ENCODE measurements around the gene CTBP2.

CTBP2 gene

DNA sequence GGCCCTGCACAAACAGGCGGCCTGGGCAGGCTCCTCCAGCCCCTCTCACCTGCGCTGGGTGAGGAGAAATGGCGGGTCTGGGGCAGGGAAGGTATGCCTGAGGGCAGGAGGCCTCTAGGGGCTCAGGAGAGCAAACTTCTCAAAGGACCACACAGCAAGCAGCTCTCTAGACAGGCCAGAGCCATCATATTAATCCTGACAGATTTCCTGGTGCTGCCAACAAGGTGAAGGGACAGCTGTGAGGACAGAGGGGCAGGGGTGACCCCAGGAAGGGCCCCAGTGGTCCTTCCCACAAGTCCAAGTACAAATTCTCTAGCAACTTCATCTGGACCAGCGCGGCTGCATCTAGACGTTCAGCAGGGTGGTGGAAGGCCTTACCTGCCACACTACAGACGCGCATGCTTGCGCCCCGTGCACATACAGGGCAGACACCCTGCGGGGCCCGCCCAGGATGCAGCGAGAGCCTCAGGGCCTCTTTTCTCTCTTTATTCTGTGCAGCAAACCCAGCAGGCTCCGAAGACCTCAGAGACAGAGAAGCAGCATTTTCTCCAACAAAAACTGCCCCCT is 156.4 kb downstream of the CTBP2 start:
- DNase-seq, result no peak

GRCh38 chr10:125003146-125003900 is 157.0 kb downstream of the CTBP2 start:
- DNase-seq, result no peak

DNA sequence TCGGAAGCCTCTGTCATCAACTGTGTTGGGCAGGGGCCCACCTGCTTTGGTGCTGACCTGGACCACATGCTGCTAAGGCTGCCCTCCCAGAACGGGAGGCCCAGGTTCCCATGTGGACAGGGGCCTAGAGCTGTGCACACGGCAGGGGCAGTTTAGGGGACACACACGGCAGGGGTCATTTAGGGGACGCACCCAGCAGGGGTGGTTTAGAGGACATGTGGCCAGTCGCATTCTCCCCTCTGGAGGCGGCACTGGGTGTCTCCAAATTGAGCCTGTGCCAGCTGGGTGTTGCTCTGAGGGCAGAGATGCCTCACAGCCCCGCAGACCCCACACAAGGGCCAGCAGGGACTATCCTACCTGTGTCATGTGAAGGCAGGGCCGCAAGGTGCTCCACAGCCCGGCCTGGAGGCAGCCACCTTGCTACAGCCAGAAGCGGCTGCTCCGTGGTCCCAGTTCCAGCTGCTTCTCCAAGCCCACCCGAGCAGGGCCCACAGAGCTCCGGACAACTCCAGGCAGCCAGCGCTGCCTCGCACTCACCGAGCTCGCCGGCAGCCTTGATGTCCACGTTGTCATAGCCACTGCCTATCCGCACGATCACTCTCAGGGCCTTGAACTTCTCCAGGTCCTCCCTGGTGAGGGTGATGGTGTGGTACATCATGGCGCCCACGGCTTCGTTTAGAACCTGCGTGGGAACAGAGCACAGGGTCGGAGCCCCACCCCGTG is 157.8 kb downstream of the CTBP2 start:
- DNase-seq, result no peak

DNA sequence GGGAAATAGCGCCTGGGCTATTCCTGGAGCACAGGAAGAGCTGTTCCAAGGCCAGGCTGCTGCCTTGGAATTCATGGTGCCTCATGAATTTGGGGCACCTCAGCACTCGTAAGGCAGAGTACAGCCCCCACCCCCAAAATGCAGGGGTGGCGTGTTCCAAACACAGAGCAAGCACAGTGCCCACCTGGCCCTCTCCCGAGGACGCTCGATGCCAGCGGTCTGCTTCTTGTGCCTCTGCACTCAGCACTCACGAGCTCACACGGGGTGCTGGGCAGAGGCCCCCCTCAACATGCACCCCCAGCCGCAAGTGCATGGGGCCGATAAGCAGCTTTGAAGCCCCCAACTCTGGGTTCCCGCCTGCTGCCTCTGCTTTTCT is 158.3 kb downstream of the CTBP2 start:
- no peak for DNase-seq

DNA sequence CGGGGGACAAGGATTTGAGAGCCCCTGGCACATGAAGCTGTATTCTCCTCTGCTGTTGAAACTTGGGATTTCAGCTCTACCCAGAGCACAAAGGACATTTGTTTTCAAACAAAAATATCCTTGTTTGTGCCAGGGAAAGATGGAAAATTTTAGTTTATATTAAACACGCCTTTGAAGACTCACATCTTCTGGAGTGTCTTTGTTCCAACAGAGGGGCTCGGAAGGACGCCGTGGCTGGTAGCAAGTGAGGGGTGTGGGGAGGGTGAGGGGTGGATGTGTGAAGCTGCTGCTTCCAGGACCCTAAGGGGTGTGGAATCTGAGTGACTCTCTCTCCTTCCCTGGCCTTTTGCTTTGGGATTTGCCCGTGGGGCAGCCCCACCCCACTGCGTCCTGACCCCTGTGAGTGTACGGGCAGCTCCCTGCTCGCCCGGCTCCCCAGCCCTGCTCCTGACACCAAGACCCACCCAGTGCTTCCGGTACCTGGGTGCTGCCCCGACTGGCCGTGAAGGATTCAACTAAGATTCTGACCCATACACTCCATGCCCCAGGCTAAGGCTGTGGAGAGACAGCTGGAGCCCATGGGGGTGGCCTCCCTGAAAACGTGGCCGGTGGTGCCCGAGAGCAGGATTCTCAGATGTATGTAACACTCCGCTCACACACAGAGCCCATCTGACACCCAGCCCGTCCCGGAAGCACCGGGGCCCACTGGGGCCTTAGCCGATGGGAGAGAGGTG is 158.9 kb downstream of the CTBP2 start:
- no peak for DNase-seq

GRCh38 chr10:125000366-125001312 is 159.7 kb downstream of the CTBP2 start:
- DNase-seq, result no peak

GRCh38 chr10:124999433-125000365 is 160.7 kb downstream of the CTBP2 start:
- DNase-seq, result no peak

- no peak for DNase-seq
Measured at GRCh38 chr10:124998624-124999291, 161.6 kb downstream of the CTBP2 start.

GRCh38 chr10:124997771-124998623 is 162.4 kb downstream of the CTBP2 start:
- DNase-seq, result no peak

- no peak for DNase-seq
Measured at GRCh38 chr10:124997306-124997705, 163.1 kb downstream of the CTBP2 start.

DNA sequence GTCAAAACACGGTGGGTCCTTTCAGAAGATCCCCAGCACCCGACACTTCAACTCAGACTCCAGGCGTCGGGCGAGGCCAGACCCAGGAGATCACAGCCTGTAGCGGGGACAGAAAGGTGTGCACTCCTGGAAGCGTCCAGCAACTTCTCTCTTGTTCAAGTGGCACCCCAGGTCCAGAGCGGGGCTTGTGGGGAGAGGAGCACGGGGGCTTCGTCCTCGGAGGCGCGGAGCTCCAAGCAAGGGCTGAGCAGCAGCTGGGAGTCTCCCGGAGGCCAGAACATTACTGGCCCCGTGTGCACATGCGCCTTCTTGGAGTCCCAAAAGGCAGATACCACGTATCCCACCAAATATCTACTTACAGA is 163.5 kb downstream of the CTBP2 start:
- DNase-seq, result no peak

GRCh38 chr10:124996127-124996853 is 164.1 kb downstream of the CTBP2 start:
- no peak for DNase-seq

- no peak for DNase-seq
Measured at GRCh38 chr10:124995605-124996004, 164.8 kb downstream of the CTBP2 start.

DNA sequence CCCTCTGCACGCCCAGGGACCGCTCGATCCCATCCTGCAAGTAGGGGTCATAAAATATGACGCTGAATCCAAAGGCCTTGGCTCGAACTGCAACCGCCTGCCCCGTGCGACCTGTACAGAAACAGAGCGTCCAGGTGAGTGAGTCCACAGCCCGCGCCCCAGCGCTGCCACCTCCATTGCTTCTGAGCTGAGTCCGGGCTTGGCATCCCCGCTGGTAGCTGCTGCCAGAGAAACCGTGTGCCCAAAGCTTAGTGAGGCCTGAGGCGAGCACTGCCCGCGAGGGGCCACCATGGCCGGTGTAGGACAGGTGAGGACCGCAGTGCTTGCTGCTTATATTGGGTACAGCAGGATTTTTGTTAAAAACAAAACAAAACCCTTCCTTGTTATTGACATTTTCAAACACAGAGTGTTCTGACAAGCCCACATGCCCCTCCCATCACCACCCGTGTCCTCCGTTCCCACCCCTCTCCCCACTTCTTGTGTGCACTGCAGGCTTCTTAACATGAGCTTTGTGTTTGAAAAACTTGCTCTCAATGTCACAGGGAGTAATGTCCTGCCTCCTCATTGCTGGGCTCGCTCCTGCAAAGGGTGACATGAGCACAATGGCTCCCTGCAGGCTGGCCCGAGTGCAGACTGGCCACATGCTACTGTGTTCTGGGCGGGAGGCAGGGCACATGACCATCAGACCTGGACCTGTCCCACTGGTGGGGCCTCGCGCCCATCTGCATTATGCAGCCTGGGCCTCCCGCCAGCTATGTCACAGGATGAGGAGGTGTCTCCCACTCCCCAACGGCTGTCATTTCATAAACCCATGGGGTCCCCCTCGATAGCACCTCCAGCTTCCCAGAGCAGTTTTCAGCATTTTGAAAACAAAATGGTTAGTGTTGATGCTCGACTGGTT is 165.5 kb downstream of the CTBP2 start:
- no peak for DNase-seq

DNA sequence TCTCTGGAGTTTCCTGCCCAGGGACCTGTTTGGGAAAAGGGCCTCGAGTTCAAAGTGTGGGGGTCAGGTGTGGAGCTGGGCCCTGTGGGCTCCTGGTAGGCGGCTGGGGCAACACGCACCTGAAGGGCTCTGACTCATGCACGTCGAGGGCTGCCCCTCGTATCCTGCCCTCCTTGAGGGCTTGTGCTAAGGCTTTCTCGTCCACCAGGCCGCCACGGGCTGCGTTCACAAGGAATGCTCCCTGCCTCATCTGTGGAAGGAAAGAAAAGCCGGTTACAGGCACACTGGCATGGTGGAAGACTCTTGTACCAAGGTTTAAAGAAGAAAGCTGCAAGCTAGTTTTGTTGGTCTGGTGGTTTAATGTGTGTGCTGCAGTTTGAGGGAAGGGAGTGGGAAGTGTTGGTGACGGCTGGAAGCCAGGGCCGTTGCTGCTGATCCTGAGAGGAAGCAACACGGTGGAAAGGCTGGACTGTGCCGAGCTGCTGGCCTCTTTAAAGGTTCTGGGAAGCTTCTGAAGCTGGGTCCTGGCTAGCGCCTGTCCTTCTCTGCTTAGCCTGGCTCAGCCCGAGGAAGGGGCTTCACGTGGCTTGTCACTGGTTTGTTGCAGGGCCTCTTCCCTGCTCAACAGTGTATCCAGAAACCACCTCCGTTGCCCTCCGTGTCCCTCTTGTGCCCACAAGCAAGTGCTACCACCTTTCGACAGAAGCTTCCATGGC is 166.5 kb downstream of the CTBP2 start:
- no peak for DNase-seq

- no peak for DNase-seq
Measured at GRCh38 chr10:124993345-124993708, 167.0 kb downstream of the CTBP2 start.
